ENCODE measurements around the gene GPR22.

GPR22 gene

DNA sequence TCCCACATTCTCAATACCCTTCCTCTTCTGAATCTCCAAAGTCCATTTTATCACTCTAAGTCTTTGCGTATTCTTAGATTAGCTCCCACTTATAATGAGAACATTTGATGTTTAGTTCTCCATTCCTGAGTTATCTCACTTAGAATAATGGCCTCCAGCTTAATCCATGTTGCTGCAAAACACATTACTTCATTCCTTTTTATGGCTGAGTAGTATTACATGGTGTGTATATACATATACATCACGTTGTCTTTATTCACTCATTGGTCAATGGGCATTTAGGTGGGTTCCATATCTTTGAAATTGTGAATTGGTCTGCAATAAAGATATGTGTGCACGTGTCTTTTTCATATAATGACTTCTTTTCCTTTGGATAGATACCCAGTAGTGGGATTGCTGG lies 32.3 kb downstream of the GPR22 start (continued):
- TF ChIP-seq, protein P1, sequence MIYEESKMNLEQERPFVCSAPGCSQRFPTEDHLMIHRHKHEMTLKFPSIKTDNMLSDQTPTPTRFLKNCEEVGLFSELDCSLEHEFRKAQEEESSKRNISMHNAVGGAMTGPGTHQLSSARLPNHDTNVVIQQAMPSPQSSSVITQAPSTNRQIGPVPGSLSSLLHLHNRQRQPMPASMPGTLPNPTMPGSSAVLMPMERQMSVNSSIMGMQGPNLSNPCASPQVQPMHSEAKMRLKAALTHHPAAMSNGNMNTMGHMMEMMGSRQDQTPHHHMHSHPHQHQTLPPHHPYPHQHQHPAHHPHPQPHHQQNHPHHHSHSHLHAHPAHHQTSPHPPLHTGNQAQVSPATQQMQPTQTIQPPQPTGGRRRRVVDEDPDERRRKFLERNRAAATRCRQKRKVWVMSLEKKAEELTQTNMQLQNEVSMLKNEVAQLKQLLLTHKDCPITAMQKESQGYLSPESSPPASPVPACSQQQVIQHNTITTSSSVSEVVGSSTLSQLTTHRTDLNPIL (CRISPR knock-in tag; IDR thresholded peaks at IDR 0.05; ENCODE audit: low read depth) = no peak
- TF ChIP-seq ZNF565 (CRISPR knock-in tag; conservative IDR thresholded peaks at IDR 0.05; ENCODE audit: low read depth) (no peak), ARNTL (CRISPR knock-in tag; IDR thresholded peaks at IDR 0.05; ENCODE audit: borderline replicate concordance, low read depth) (no peak), PPARA (CRISPR knock-in tag; IDR thresholded peaks at IDR 0.05; ENCODE audit: borderline replicate concordance) (no peak), ZFP30 (CRISPR knock-in tag; IDR thresholded peaks at IDR 0.05) (no peak), OSR1 (CRISPR knock-in tag; IDR thresholded peaks at IDR 0.05) (no peak), ESRRG (CRISPR knock-in tag; IDR thresholded peaks at IDR 0.05) (no peak)

DNA sequence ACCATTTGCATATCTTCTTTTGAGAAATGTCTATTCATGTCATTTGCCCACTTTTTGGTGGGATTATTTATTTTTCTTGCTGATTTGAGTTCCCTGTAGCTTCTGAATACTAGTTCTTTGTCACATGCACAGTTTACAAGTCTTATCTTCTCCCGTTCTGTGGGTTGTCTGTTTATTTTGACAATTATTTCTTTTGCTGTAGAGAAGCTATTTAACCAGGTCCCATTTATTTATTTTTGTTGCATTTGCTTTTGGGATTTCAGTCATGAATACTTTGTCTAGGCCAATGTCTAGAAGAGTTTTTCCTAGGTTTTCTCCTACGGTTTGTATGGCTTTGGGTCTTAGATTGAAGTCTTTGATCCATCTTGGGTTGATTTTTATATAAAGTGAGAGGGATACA lies 32.9 kb downstream of the GPR22 start:
- no peak for ATAC-seq

DNA sequence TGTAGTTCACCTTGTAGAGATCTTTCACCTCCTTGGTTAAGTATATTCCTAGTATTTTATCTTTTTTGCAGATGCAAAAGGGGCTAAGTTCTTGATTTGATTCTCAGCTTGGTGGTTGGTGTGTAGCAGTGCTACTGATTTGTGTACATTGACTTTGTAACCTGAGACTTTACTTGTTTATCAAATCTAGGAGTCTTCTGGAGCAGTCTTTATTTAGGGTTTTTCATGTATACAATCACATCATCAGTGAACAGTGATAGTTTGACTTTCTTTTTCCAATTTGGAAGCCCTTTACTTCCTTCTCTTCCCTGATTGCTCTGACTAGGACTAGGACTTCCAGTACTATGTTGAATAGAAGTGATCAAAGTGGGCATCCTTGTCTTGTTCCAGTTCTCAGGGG lies 33.8 kb downstream of the GPR22 start:
- TF ChIP-seq OSR1 (CRISPR knock-in tag; IDR thresholded peaks at IDR 0.05) (no peak), CSDC2 (CRISPR knock-in tag; IDR thresholded peaks at IDR 0.05) (no peak), ZFP3 (CRISPR knock-in tag; IDR thresholded peaks at IDR 0.05) (no peak), ARNTL (CRISPR knock-in tag; IDR thresholded peaks at IDR 0.05; ENCODE audit: borderline replicate concordance, low read depth) (no peak)
- no peak for ATAC-seq

More for the DNA sequence above, 32.9 kb downstream of the GPR22 start:
- TF ChIP-seq, protein P2, sequence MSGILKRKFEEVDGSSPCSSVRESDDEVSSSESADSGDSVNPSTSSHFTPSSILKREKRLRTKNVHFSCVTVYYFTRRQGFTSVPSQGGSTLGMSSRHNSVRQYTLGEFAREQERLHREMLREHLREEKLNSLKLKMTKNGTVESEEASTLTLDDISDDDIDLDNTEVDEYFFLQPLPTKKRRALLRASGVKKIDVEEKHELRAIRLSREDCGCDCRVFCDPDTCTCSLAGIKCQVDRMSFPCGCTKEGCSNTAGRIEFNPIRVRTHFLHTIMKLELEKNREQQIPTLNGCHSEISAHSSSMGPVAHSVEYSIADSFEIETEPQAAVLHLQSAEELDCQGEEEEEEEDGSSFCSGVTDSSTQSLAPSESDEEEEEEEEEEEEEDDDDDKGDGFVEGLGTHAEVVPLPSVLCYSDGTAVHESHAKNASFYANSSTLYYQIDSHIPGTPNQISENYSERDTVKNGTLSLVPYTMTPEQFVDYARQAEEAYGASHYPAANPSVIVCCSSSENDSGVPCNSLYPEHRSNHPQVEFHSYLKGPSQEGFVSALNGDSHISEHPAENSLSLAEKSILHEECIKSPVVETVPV (CRISPR knock-in tag; IDR thresholded peaks at IDR 0.05) = no peak
- TF ChIP-seq ZNF565 (CRISPR knock-in tag; conservative IDR thresholded peaks at IDR 0.05; ENCODE audit: low read depth) = no peak
- no peak for TF ChIP-seq ESRRG (CRISPR knock-in tag; IDR thresholded peaks at IDR 0.05)
- TF ChIP-seq, protein P3, sequence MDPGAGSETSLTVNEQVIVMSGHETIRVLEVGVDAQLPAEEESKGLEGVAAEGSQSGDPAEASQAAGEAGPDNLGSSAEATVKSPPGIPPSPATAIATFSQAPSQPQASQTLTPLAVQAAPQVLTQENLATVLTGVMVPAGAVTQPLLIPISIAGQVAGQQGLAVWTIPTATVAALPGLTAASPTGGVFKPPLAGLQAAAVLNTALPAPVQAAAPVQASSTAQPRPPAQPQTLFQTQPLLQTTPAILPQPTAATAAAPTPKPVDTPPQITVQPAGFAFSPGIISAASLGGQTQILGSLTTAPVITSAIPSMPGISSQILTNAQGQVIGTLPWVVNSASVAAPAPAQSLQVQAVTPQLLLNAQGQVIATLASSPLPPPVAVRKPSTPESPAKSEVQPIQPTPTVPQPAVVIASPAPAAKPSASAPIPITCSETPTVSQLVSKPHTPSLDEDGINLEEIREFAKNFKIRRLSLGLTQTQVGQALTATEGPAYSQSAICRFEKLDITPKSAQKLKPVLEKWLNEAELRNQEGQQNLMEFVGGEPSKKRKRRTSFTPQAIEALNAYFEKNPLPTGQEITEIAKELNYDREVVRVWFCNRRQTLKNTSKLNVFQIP (CRISPR knock-in tag; IDR thresholded peaks at IDR 0.05; ENCODE audit: borderline replicate concordance, low read depth) = no peak
- no peak for TF ChIP-seq BACH2 (CRISPR knock-in tag; IDR thresholded peaks at IDR 0.05; ENCODE audit: borderline replicate concordance)
- no peak for TF ChIP-seq TCF4 (CRISPR knock-in tag; IDR thresholded peaks at IDR 0.05; ENCODE audit: borderline replicate concordance)
- TF ChIP-seq ZC3H10 (CRISPR knock-in tag; IDR thresholded peaks at IDR 0.05) = no peak
- TF ChIP-seq SNAI2 (CRISPR knock-in tag; IDR thresholded peaks at IDR 0.05) = no peak
- TF ChIP-seq, protein P4, sequence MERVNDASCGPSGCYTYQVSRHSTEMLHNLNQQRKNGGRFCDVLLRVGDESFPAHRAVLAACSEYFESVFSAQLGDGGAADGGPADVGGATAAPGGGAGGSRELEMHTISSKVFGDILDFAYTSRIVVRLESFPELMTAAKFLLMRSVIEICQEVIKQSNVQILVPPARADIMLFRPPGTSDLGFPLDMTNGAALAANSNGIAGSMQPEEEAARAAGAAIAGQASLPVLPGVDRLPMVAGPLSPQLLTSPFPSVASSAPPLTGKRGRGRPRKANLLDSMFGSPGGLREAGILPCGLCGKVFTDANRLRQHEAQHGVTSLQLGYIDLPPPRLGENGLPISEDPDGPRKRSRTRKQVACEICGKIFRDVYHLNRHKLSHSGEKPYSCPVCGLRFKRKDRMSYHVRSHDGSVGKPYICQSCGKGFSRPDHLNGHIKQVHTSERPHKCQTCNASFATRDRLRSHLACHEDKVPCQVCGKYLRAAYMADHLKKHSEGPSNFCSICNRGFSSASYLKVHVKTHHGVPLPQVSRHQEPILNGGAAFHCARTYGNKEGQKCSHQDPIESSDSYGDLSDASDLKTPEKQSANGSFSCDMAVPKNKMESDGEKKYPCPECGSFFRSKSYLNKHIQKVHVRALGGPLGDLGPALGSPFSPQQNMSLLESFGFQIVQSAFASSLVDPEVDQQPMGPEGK (CRISPR knock-in tag; IDR thresholded peaks at IDR 0.05; ENCODE audit: borderline replicate concordance) = no peak
- TF ChIP-seq RARB (CRISPR knock-in tag; IDR thresholded peaks at IDR 0.05) = no peak
- TF ChIP-seq TOX (CRISPR knock-in tag; IDR thresholded peaks at IDR 0.05; ENCODE audit: borderline replicate concordance) = no peak
- TF ChIP-seq, protein P5, sequence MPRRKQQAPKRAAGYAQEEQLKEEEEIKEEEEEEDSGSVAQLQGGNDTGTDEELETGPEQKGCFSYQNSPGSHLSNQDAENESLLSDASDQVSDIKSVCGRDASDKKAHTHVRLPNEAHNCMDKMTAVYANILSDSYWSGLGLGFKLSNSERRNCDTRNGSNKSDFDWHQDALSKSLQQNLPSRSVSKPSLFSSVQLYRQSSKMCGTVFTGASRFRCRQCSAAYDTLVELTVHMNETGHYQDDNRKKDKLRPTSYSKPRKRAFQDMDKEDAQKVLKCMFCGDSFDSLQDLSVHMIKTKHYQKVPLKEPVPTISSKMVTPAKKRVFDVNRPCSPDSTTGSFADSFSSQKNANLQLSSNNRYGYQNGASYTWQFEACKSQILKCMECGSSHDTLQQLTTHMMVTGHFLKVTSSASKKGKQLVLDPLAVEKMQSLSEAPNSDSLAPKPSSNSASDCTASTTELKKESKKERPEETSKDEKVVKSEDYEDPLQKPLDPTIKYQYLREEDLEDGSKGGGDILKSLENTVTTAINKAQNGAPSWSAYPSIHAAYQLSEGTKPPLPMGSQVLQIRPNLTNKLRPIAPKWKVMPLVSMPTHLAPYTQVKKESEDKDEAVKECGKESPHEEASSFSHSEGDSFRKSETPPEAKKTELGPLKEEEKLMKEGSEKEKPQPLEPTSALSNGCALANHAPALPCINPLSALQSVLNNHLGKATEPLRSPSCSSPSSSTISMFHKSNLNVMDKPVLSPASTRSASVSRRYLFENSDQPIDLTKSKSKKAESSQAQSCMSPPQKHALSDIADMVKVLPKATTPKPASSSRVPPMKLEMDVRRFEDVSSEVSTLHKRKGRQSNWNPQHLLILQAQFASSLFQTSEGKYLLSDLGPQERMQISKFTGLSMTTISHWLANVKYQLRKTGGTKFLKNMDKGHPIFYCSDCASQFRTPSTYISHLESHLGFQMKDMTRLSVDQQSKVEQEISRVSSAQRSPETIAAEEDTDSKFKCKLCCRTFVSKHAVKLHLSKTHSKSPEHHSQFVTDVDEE (CRISPR knock-in tag; IDR thresholded peaks at IDR 0.05) = no peak
- no peak for TF ChIP-seq CSDC2 (CRISPR knock-in tag; IDR thresholded peaks at IDR 0.05)
- TF ChIP-seq GLIS3 (CRISPR knock-in tag; IDR thresholded peaks at IDR 0.05) = no peak
- no peak for TF ChIP-seq ZFP3 (CRISPR knock-in tag; IDR thresholded peaks at IDR 0.05)

DNA sequence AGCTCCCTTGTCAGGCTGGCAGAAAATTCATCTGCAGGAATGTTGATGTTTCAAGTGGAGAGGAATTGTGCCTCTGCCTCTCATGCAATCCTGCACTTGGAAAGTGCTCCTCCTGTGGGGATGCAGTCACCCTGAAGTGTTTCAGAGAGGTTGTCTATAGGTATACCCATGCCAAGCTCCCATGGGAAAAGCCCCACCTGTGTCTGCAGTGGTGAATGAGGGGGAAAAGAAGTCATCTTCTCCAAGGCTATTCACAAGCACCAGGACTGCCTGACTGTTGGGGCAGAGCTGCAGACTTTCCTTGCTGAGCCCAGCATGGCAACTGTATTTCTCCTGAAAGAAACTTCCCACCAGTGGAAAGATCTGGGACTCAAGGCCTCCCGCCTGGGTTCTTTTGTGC lies 35.5 kb downstream of the GPR22 start:
- no peak for TF ChIP-seq TCF4 (CRISPR knock-in tag; IDR thresholded peaks at IDR 0.05; ENCODE audit: borderline replicate concordance)
- no peak for TF ChIP-seq ZNF8 (CRISPR knock-in tag; IDR thresholded peaks at IDR 0.05)
- TF ChIP-seq ARNTL (CRISPR knock-in tag; IDR thresholded peaks at IDR 0.05; ENCODE audit: borderline replicate concordance, low read depth) = no peak
- TF ChIP-seq ISL1 (CRISPR knock-in tag; IDR thresholded peaks at IDR 0.05) = no peak
- no peak for TF ChIP-seq TOX (CRISPR knock-in tag; IDR thresholded peaks at IDR 0.05; ENCODE audit: borderline replicate concordance)
- no peak for ATAC-seq
